ENCODE measurements around the gene KCNN1.

- TF ChIP-seq CTCF (IDR thresholded peaks at IDR 0.05): no peak
- no peak for TF ChIP-seq ZFX (IDR thresholded peaks at IDR 0.05; ENCODE audit: borderline replicate concordance)
Observed at GRCh38 chr19:17931532-17932191, 35.2 kb upstream of the KCNN1 start.
